Measurements from ENCODE around the gene TRIM24.

- TF ChIP-seq, protein P1, sequence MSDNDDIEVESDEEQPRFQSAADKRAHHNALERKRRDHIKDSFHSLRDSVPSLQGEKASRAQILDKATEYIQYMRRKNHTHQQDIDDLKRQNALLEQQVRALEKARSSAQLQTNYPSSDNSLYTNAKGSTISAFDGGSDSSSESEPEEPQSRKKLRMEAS (CRISPR knock-in tag; IDR thresholded peaks at IDR 0.05): no peak
- no peak for TF ChIP-seq CTCF (IDR thresholded peaks at IDR 0.05)
- TF ChIP-seq PRRX2 (CRISPR knock-in tag; IDR thresholded peaks at IDR 0.05): no peak
- no peak for TF ChIP-seq IRF1 (CRISPR knock-in tag; IDR thresholded peaks at IDR 0.05)
- TF ChIP-seq, protein P2, sequence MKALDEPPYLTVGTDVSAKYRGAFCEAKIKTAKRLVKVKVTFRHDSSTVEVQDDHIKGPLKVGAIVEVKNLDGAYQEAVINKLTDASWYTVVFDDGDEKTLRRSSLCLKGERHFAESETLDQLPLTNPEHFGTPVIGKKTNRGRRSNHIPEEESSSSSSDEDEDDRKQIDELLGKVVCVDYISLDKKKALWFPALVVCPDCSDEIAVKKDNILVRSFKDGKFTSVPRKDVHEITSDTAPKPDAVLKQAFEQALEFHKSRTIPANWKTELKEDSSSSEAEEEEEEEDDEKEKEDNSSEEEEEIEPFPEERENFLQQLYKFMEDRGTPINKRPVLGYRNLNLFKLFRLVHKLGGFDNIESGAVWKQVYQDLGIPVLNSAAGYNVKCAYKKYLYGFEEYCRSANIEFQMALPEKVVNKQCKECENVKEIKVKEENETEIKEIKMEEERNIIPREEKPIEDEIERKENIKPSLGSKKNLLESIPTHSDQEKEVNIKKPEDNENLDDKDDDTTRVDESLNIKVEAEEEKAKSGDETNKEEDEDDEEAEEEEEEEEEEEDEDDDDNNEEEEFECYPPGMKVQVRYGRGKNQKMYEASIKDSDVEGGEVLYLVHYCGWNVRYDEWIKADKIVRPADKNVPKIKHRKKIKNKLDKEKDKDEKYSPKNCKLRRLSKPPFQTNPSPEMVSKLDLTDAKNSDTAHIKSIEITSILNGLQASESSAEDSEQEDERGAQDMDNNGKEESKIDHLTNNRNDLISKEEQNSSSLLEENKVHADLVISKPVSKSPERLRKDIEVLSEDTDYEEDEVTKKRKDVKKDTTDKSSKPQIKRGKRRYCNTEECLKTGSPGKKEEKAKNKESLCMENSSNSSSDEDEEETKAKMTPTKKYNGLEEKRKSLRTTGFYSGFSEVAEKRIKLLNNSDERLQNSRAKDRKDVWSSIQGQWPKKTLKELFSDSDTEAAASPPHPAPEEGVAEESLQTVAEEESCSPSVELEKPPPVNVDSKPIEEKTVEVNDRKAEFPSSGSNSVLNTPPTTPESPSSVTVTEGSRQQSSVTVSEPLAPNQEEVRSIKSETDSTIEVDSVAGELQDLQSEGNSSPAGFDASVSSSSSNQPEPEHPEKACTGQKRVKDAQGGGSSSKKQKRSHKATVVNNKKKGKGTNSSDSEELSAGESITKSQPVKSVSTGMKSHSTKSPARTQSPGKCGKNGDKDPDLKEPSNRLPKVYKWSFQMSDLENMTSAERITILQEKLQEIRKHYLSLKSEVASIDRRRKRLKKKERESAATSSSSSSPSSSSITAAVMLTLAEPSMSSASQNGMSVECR (CRISPR knock-in tag; IDR thresholded peaks at IDR 0.05; ENCODE audit: borderline replicate concordance): no peak
- TF ChIP-seq E2F1 (CRISPR knock-in tag; IDR thresholded peaks at IDR 0.05): no peak
- TF ChIP-seq FOXJ3 (CRISPR knock-in tag; IDR thresholded peaks at IDR 0.05; ENCODE audit: borderline replicate concordance): no peak
Observed at GRCh38 chr7:138546829-138547228, 86.8 kb downstream of the TRIM24 start.

Data from WTC11 (cell line).